SKM-1 treated with dmso at 0.1 percent for 144 hours (cell line): ENCODE results near the gene UQCC5.

Source experiments
- DNase-seq: peaks from one replicate; lab custom pipeline; 2025; ENCODE audit not compliant: unreplicated experiment; lab: John Stamatoyannopoulos, UW

The UQCC5 gene

GRCh38 chr3:52532838-52533622 is 3.4 kb upstream of the UQCC5 start:
- no peak for DNase-seq

GRCh38 chr3:52533623-52534280 is 2.7 kb upstream of the UQCC5 start, which contains the start of gene NT5DC2:
NT5DC2 (minus strand) TSS chr3:52533857; CDS start chr3:52533737, 120 bp downstream.
- peak; percentile 26 for DNase-seq

GRCh38 chr3:52534281-52535183 is 1.9 kb upstream of the UQCC5 start:
- DNase-seq, result no peak

- DNase-seq, result no peak
Observed at GRCh38 chr3:52535411-52536111, 844 bp upstream of the UQCC5 start.

GRCh38 chr3:52536112-52536368 is 365 bp upstream of the UQCC5 start:
- no peak for DNase-seq

GRCh38 chr3:52537165-52537620 is 788 bp downstream of the UQCC5 start:
- DNase-seq, result no peak

GRCh38 chr3:52537726-52538421 is 1.5 kb downstream of the UQCC5 start:
- DNase-seq, result no peak

GRCh38 chr3:52539010-52539653 is 2.7 kb downstream of the UQCC5 start:
- no peak for DNase-seq

- no peak for DNase-seq
Observed at GRCh38 chr3:52541050-52541449, 4.6 kb downstream of the UQCC5 start.

GRCh38 chr3:52544937-52545336 is 8.5 kb downstream of the UQCC5 start:
- DNase-seq, result no peak

GRCh38 chr3:52546111-52546901 is 9.9 kb downstream of the UQCC5 start:
- DNase-seq, result no peak

GRCh38 chr3:52547143-52547542 is 10.7 kb downstream of the UQCC5 start:
- no peak for DNase-seq

GRCh38 chr3:52551118-52551517 is 14.7 kb downstream of the UQCC5 start:
- DNase-seq, result no peak

GRCh38 chr3:52552089-52552488 is 15.7 kb downstream of the UQCC5 start:
- DNase-seq, result no peak

- no peak for DNase-seq
Observed at GRCh38 chr3:52554026-52554755, 17.8 kb downstream of the UQCC5 start.

GRCh38 chr3:52555056-52555455 is 18.7 kb downstream of the UQCC5 start:
- no peak for DNase-seq

GRCh38 chr3:52557011-52557960 is 20.9 kb downstream of the UQCC5 start:
- DNase-seq, result no peak
